Measurements from ENCODE around the gene MOGAT3.

MOGAT3 gene

GRCh38 chr7:101232141-101232850, 31.5 kb upstream of the MOGAT3 start:
- TF ChIP-seq CTCF (IDR thresholded peaks at IDR 0.05; ENCODE audit: low read depth, low read length): no peak
- H3K4me3 ChIP-seq (ENCODE audit: low read depth, low read length): no peak overlapping the region

- H3K4me3 ChIP-seq (ENCODE audit: low read depth, low read length): no peak overlapping the region
- TF ChIP-seq CTCF (IDR thresholded peaks at IDR 0.05; ENCODE audit: low read depth, low read length): no peak
Measured at GRCh38 chr7:101231644-101232043, 30.8 kb upstream of the MOGAT3 start.

GRCh38 chr7:101226721-101227120, 25.9 kb upstream of the MOGAT3 start:
- no peak overlapping the region for H3K4me3 ChIP-seq (ENCODE audit: low read depth, low read length)
- no peak for TF ChIP-seq CTCF (IDR thresholded peaks at IDR 0.05; ENCODE audit: low read depth, low read length)

- no peak overlapping the region for H3K4me3 ChIP-seq (ENCODE audit: low read depth, low read length)
Measured at GRCh38 chr7:101225650-101226049, 24.8 kb upstream of the MOGAT3 start.

GRCh38 chr7:101223528-101223927, 22.7 kb upstream of the MOGAT3 start:
- H3K4me3 ChIP-seq (ENCODE audit: low read depth, low read length): no peak overlapping the region
- TF ChIP-seq CTCF (IDR thresholded peaks at IDR 0.05; ENCODE audit: low read depth, low read length): no peak

More at GRCh38 chr7:101225650-101226049, 24.8 kb upstream of the MOGAT3 start:
- TF ChIP-seq CTCF (IDR thresholded peaks at IDR 0.05; ENCODE audit: low read depth, low read length): no peak

- no peak for TF ChIP-seq CTCF (IDR thresholded peaks at IDR 0.05; ENCODE audit: low read depth, low read length)
- no peak overlapping the region for H3K4me3 ChIP-seq (ENCODE audit: low read depth, low read length)
Measured at GRCh38 chr7:101222275-101222830, 21.5 kb upstream of the MOGAT3 start.

GRCh38 chr7:101220295-101220694, 19.5 kb upstream of the MOGAT3 start:
- TF ChIP-seq CTCF (IDR thresholded peaks at IDR 0.05; ENCODE audit: low read depth, low read length): no peak
- H3K4me3 ChIP-seq (ENCODE audit: low read depth, low read length): no peak overlapping the region
